Activated T-cell treated with anti-CD3 and anti-CD28 coated beads, Interleukin-2, amount 50 U/mL, for 1 hour (primary cell): ENCODE measurements around the gene SIPA1.

Experiments
- DNase-seq: peaks from one replicate; pipeline ENCODE4 v3.0.0-alpha.2; 2020

The SIPA1 gene

GRCh38 chr11:65637794-65638419 is at the start of gene SIPA1:
Gene SIPA1, plus strand, starts transcription at chr11:65638101. Its CDS starts 2,821 bp downstream, at chr11:65640922.
- DNase-seq = peak; percentile 84

- peak; percentile 75 for DNase-seq
Observed at GRCh38 chr11:65588199-65589054, 49.5 kb upstream of the SIPA1 start.

- no peak for DNase-seq
Observed at GRCh38 chr11:65589444-65590239, 48.3 kb upstream of the SIPA1 start.

GRCh38 chr11:65590240-65590738 is 47.6 kb upstream of the SIPA1 start:
- DNase-seq = no peak

GRCh38 chr11:65591939-65592857 is 45.7 kb upstream of the SIPA1 start:
- DNase-seq = no peak

- DNase-seq = no peak
Observed at GRCh38 chr11:65592858-65593517, 44.9 kb upstream of the SIPA1 start.

GRCh38 chr11:65593518-65594414 is 44.1 kb upstream of the SIPA1 start:
- peak; percentile 61 for DNase-seq

- DNase-seq = no peak
Observed at GRCh38 chr11:65595131-65595530, 42.8 kb upstream of the SIPA1 start.

GRCh38 chr11:65595543-65596281 is 42.2 kb upstream of the SIPA1 start, which contains the start of gene KCNK7:
Gene KCNK7, minus strand, starts transcription at chr11:65595800. Its CDS starts 28 bp downstream, at chr11:65595772.
- DNase-seq = no peak

GRCh38 chr11:65596520-65596919 is 41.4 kb upstream of the SIPA1 start:
- no peak for DNase-seq

- DNase-seq = no peak
Observed at GRCh38 chr11:65598258-65598699, 39.6 kb upstream of the SIPA1 start.

GRCh38 chr11:65599216-65599954 is 38.5 kb upstream of the SIPA1 start:
- DNase-seq = no peak

- DNase-seq = no peak
Observed at GRCh38 chr11:65599955-65600246, 38.0 kb upstream of the SIPA1 start.

- DNase-seq = no peak
Observed at GRCh38 chr11:65604258-65604657, 33.6 kb upstream of the SIPA1 start.

- no peak for DNase-seq
Observed at GRCh38 chr11:65606876-65607613, 30.9 kb upstream of the SIPA1 start.

GRCh38 chr11:65607614-65608426 is 30.1 kb upstream of the SIPA1 start:
- DNase-seq = no peak

- no peak for DNase-seq
Observed at GRCh38 chr11:65609229-65609628, 28.7 kb upstream of the SIPA1 start.
